ENCODE data around the gene TPSD1.

GRCh38 chr16:1213796-1214372, 42.0 kb upstream of the TPSD1 start:
- no peak for TF ChIP-seq CTCF (IDR thresholded peaks at IDR 0.05; ENCODE audit: insufficient read depth, low read length, poor library complexity, severe bottlenecking)
- TF ChIP-seq EZH2phosphoT487 (conservative IDR thresholded peaks at IDR 0.05; ENCODE audit: low read length), result no peak

Data from SU-DHL-6 (cell line).